GM12864 (cell line): ENCODE data around the gene TM9SF3.

Experiments
- DNase-seq: peaks from one replicate; pipeline ENCODE4 v3.0.0-alpha.2; 2011; ENCODE audit warnings: low read depth
- H3K4me3 ChIP-seq: 2 replicates; pipeline ENCODE4 v1.5.1; 2011; ENCODE audit warnings: mild to moderate bottlenecking, low read depth, low read length, control low read depth
- TF ChIP-seq, protein P1 (sequence below): IDR thresholded peaks from 2 replicates; pipeline ENCODE4 v1.5.1; 2011; ENCODE audit warnings: low read depth, mild to moderate bottlenecking, moderate library complexity, low read length, control low read depth, inconsistent platforms; ENCODE audit errors: missing control alignments

TM9SF3 gene

DNA sequence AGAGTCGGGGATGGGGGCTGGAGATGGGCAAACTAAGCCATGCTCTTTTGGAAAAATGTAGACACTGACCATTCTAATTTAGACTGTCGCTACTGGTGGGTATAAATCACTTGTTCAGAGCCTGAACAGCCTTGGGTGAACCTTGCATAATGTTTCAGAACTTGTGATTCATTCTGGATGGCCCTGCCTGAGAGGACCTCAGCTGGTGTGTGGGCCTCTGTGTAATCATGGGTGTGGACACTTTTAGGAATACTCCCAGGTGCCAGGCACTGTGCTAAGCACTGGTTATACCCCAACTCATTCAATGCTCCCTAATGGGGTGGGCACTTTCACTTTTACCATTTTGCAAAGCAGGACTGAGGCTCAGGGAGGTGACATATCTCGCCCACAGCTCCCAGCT, 26.8 kb upstream of the TM9SF3 start:
- TF ChIP-seq, protein P1, sequence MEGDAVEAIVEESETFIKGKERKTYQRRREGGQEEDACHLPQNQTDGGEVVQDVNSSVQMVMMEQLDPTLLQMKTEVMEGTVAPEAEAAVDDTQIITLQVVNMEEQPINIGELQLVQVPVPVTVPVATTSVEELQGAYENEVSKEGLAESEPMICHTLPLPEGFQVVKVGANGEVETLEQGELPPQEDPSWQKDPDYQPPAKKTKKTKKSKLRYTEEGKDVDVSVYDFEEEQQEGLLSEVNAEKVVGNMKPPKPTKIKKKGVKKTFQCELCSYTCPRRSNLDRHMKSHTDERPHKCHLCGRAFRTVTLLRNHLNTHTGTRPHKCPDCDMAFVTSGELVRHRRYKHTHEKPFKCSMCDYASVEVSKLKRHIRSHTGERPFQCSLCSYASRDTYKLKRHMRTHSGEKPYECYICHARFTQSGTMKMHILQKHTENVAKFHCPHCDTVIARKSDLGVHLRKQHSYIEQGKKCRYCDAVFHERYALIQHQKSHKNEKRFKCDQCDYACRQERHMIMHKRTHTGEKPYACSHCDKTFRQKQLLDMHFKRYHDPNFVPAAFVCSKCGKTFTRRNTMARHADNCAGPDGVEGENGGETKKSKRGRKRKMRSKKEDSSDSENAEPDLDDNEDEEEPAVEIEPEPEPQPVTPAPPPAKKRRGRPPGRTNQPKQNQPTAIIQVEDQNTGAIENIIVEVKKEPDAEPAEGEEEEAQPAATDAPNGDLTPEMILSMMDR = no peak
- DNase-seq = no peak
- no peak overlapping the region for H3K4me3 ChIP-seq

DNA sequence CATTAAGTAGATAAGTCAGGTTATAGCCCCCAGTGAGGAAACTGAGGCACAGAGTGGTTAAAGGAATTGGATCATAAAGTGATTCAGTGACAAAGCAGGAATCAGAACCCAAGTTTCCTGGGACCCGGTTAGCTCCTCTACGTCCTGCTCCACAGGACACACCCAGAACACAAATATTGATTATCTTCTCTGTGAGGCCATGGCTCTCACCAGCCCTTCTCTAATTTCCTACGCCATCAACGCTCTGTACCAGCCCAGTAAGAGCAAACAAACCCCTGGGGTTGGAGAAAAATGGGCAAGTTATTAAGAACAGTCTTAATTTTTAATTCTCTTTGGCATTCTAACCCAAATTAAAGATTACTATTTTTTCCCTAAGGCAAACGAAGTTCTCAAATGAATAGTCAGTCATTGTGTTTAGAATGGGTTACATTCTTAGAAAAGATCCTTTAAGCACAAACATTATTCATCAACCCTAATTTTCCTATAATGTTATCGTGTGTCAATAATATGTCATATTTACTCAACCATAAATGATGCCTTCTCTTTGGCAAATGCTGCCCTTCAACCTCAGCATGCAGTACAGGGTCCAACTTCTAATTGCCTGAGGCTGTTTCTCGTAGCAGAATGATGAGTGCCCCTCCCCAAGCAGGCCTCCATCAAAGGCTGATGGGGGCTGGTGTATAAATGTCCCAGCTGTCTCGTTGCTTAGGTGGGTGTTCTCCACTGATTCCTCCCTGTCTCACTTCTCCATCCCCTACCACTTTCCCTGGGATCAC, 25.4 kb upstream of the TM9SF3 start:
- TF ChIP-seq, protein P1 = no peak
- H3K4me3 ChIP-seq = no peak overlapping the region
- DNase-seq = no peak

DNA sequence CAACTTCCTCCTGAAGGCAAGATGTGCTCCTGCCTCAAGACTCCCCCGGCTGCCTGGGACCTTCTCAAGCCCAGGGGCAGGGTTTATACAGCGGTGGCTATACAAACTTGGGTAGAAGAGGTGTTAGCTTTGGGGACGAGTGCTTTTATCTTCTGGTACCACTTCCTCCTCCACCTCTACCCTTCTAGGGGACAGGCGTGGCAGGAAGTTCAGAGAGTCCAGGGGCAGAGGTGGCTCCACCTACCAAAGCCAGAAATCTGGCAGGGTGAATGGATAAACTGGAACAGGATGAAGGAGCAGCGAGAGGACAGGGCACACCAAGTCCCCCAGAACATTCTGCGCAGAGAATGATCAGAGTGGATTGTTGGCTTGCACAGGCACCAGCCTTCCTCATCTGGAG, 24.0 kb upstream of the TM9SF3 start:
- DNase-seq = no peak
- TF ChIP-seq, protein P1 = no peak
- no peak overlapping the region for H3K4me3 ChIP-seq

DNA sequence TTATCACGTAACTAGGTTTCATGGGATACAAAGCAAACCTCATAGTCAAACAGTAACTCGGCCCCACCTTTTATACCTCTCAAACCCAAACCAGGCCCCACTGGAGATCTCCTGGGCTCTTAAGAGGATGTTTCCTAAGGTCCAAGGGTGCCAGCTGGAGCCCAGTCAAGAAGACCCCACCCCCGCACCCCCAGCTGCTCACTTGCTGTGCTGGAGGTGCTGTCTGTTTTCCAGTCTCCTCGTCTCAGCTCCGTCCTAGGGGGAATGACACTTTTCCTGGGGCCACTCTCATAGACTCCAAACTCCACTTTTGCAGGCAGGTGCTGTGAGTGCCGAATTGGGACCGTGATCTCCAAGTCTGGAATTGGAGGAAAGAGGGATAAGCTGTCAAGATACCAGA, 22.7 kb upstream of the TM9SF3 start:
- TF ChIP-seq, protein P1 = no peak
- H3K4me3 ChIP-seq = no peak overlapping the region
- no peak for DNase-seq

DNA sequence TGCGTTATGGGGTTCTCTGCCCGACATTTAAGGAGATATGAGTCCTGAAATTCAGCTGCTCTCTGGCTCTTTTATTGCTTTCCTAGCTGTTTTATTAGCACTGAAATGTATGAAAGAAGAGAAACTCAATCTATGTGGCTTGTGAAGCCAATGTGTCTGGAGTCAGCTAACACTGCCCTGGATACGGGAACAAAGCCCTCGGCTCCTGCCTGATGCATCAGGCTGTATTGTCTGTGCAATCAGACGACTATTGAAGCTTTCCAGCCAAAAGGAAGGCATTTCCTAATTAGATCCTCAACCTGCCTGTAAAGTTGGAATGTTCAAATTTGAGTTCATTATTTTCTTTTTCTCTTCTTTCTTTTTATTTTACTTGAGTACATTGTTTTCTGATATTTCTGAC, 22.0 kb upstream of the TM9SF3 start:
- no peak for DNase-seq
- TF ChIP-seq, protein P1 = no peak
- H3K4me3 ChIP-seq = no peak overlapping the region

DNA sequence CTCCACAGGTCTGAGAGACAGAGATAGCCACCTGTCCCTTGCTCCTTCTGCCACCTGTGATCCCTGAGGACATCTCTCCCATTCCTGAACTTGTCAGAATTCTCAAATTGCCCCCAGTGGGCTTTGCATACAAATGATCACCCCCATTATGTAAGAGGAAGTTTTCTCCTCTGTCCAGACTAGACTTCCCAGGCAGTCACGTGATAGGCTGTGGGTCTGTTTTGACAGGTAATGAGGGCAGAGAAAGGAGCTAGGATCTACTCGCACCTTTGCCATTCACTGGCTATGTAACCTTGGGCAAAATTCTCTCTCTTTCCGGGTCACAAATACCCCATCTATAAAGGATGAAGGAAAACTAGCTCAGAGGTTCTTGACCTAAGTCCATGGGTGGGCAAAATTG, 21.4 kb upstream of the TM9SF3 start:
- DNase-seq = no peak
- no peak overlapping the region for H3K4me3 ChIP-seq
- TF ChIP-seq, protein P1 = no peak

DNA sequence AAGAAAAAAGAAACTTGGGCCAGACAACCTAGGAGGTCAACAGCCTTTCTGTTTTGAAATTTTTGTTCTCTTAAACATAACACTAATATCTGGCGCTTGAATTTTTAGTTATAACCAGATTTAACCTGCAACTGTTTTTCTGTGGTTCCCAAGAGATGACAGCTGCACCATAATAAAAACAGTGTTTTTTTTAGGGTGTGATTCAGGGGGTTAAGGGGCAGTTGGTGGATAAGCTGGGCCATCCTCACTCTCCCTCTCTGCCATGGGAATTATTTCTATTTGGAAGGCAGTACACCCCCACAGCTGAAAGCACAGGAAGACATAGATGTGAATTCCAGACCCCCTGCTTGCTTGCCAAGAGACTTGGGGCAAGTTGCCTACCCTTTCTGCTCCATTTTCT, 20.1 kb upstream of the TM9SF3 start:
- no peak overlapping the region for H3K4me3 ChIP-seq
- TF ChIP-seq, protein P1 = no peak
- DNase-seq = no peak
